Kidney epithelial cell (primary cell): ENCODE data around the gene LOXL4. TPM values are rescaled to one million over a fixed set of nuclear protein-coding genes. Genes with fewer than 3 reads are reported as not detected.
"Not testable (repeated sequence)": the region's sequence is repeated elsewhere in the genome, so short reads cannot be mapped to it uniquely, and the experiment has no call there.

ENCODE experiments used
- DNase-seq: peaks from one replicate; pipeline ENCODE4 v3.0.0-alpha.2; 2010; ENCODE audit warnings: low read depth
- H3K27me3 ChIP-seq: 2 replicates; pipeline ENCODE4 v1.6.0; 2011; ENCODE audit warnings: low read length; ENCODE audit not compliant: control insufficient read depth, insufficient read depth
- H3K36me3 ChIP-seq: 2 replicates; pipeline ENCODE4 v1.5.1; 2011; ENCODE audit warnings: low read length; ENCODE audit not compliant: control insufficient read depth, insufficient read depth
- H3K4me3 ChIP-seq: 2 replicates; pipeline ENCODE4 v1.5.1; 2011; ENCODE audit warnings: low read depth, mild to moderate bottlenecking, control low read depth, low read length
- total RNA-seq: library from RNA; depleted of rRNA; stranded (reverse); fragments of >200 nt; gene quantifications from 2 replicates; pipeline ENCODE4 v1.2.3, GENCODE V29; 2015
- TF ChIP-seq, protein P1 (sequence below): IDR thresholded peaks from 2 replicates; pipeline ENCODE4 v1.5.1; 2011; ENCODE audit warnings: mild to moderate bottlenecking, moderate library complexity, low read length, control low read depth, inconsistent platforms; ENCODE audit not compliant: insufficient read depth, poor library complexity, severe bottlenecking

Gene LOXL4
- total RNA-seq, 1 donor from 2014 or later = 6.1 TPM

- no peaks in the 10 kb centered on the region for H3K36me3 ChIP-seq
- TF ChIP-seq, protein P1, sequence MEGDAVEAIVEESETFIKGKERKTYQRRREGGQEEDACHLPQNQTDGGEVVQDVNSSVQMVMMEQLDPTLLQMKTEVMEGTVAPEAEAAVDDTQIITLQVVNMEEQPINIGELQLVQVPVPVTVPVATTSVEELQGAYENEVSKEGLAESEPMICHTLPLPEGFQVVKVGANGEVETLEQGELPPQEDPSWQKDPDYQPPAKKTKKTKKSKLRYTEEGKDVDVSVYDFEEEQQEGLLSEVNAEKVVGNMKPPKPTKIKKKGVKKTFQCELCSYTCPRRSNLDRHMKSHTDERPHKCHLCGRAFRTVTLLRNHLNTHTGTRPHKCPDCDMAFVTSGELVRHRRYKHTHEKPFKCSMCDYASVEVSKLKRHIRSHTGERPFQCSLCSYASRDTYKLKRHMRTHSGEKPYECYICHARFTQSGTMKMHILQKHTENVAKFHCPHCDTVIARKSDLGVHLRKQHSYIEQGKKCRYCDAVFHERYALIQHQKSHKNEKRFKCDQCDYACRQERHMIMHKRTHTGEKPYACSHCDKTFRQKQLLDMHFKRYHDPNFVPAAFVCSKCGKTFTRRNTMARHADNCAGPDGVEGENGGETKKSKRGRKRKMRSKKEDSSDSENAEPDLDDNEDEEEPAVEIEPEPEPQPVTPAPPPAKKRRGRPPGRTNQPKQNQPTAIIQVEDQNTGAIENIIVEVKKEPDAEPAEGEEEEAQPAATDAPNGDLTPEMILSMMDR = peak; percentile 51
- H3K4me3 ChIP-seq = no peak overlapping the region
- no peaks in the 10 kb centered on the region for H3K27me3 ChIP-seq
- no peak for DNase-seq
Observed at GRCh38 chr10:98242823-98243222, 25.2 kb downstream of the LOXL4 start.

- H3K4me3 ChIP-seq = no peak overlapping the region
- no peaks in the 10 kb centered on the region for H3K36me3 ChIP-seq
- TF ChIP-seq, protein P1 = no peak
- H3K27me3 ChIP-seq = no peaks in the 10 kb centered on the region
- no peak for DNase-seq
Observed at GRCh38 chr10:98240524-98240923, 27.5 kb downstream of the LOXL4 start.

GRCh38 chr10:98238391-98238790 is 29.6 kb downstream of the LOXL4 start:
- no peak overlapping the region for H3K4me3 ChIP-seq
- no peak for DNase-seq
- no peaks in the 10 kb centered on the region for H3K36me3 ChIP-seq

GRCh38 chr10:98236862-98237261 is 31.1 kb downstream of the LOXL4 start:
- TF ChIP-seq, protein P1 = no peak
- Histone ChIP-seq H3K36me3 (no peaks in the 10 kb centered on the region), H3K27me3 (no peaks in the 10 kb centered on the region), H3K4me3 (no peak overlapping the region)
- DNase-seq = no peak

More at GRCh38 chr10:98238391-98238790, 29.6 kb downstream of the LOXL4 start:
- TF ChIP-seq, protein P1 = no peak
- H3K27me3 ChIP-seq = no peaks in the 10 kb centered on the region

- TF ChIP-seq, protein P1 = no peak
- no peak overlapping the region for H3K4me3 ChIP-seq
- H3K36me3 ChIP-seq = no peaks in the 10 kb centered on the region
- H3K27me3 ChIP-seq = no peaks in the 10 kb centered on the region
- DNase-seq = no peak
Observed at GRCh38 chr10:98235846-98236245, 32.1 kb downstream of the LOXL4 start.

DNA sequence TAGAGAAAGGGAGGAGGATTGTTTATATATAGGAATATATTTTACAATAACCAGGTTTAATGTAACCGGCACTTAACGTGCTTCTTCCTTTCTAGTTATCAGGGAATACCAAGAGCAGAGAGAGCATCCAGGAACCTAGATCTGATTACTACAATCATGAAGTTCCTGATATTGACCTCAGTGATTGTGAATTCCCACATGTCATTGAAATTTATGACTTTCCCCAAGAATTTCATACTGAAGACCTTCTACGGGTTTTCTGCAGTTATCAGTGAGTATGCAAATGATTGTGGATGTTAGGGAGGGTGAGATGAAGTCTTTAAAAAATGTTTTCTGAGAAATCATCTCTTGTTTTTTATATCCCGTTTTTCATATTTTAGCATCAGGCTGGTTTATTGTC is 36.6 kb downstream of the LOXL4 start:
- Histone ChIP-seq H3K27me3 (no peaks in the 10 kb centered on the region), H3K4me3 (no peak overlapping the region), H3K36me3 (no peaks in the 10 kb centered on the region)
- TF ChIP-seq, protein P1 = no peak
- DNase-seq = no peak

GRCh38 chr10:98228266-98228665 is 39.7 kb downstream of the LOXL4 start:
- H3K27me3 ChIP-seq, H3K4me3 ChIP-seq, H3K36me3 ChIP-seq, DNase-seq: not testable (repeated sequence)

GRCh38 chr10:98227713-98228112 is 40.3 kb downstream of the LOXL4 start:
- H3K4me3 ChIP-seq, H3K27me3 ChIP-seq, H3K36me3 ChIP-seq, DNase-seq: not testable (repeated sequence)
